EL (cell line): Measurements from ENCODE around the gene SLC46A2.
A peak's percentile ranks its signal among the peaks of the same experiment; 100 is the strongest.

Experiments used
- DNase-seq: peaks from one replicate; pipeline ENCODE4 v3.0.0-alpha.2; 2016

The SLC46A2 gene, protein sequence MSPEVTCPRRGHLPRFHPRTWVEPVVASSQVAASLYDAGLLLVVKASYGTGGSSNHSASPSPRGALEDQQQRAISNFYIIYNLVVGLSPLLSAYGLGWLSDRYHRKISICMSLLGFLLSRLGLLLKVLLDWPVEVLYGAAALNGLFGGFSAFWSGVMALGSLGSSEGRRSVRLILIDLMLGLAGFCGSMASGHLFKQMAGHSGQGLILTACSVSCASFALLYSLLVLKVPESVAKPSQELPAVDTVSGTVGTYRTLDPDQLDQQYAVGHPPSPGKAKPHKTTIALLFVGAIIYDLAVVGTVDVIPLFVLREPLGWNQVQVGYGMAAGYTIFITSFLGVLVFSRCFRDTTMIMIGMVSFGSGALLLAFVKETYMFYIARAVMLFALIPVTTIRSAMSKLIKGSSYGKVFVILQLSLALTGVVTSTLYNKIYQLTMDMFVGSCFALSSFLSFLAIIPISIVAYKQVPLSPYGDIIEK

DNA sequence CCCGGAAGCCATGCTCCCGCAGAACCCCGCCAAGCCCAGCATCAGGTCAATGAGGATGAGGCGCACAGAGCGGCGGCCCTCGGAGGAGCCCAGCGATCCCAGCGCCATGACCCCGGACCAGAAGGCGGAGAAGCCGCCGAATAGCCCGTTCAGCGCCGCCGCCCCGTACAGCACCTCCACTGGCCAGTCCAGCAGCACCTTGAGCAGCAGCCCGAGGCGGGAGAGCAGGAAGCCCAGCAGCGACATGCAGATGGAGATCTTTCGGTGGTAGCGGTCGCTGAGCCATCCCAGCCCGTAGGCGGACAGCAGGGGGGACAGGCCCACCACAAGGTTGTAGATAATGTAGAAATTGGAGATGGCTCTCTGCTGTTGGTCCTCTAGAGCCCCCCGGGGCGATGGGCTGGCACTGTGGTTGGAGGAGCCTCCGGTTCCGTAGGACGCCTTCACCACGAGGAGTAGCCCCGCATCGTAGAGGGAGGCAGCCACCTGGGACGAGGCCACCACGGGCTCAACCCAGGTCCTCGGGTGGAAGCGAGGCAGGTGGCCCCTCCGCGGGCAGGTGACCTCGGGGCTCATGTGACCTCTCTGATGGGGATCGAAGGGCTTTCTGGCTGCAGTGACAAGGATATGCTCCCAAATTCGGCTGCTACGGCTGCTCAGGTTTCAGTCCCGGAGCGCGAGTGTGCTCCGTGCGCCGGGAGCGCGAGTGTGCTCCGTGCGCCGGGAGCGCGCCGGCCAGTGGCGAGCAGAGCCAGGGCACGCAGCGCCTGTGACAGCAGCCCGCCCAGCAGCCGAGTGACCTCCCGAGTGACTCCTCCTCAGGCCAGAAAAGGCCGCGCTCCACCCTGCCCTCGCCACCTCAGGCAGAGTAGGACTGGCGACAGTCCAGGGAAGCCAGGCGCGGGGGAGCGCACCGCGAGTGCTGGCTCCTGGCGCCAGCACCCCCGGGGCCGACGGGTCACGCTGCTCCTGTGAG, at the start of gene SLC46A2:
Gene SLC46A2, minus strand, starts transcription at position 771 of the 976 bp plus-strand sequence. Its CDS starts 195 bp downstream, at position 576.
- peak; percentile 26 for DNase-seq

DNA sequence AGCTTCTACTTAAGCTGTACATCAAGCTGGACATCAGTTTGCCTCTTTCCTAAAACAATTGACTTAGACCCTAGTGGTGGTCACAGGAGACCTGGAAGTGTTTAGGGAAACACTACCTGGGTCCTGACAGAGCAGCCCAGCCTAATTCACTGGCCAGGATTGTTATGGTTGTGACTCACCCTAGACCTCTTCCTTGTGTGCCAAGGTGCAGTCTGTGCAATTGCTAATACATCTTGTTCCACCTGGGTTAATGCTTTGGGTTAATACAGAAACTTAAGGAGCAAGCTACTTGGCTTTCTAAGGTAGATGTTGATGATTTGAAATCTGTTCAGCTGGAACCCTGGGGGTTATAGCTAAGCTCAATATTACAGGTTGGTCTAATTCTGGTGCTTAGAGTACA, 48.7 kb upstream of the SLC46A2 start:
- DNase-seq: no peak

DNA sequence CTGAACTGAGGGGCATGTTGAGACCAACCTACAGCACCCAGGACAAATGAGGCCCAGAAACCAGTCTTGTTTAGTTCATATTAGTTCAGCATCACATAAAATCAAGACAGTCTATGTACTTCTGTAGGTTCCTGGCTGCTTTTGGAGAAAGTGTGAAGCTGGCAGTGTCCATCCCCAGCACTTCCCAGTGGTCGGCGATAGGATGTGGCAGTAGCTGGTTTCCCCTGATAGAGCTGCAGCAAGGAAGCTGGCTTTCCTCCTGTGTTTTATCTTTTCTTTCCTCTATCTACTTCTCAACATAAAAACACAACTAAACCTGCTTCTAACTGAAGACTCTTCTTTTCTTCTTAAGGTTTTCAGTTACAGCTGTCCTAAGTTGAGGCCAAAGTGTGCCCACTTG, 43.0 kb upstream of the SLC46A2 start:
- DNase-seq: no peak

DNA sequence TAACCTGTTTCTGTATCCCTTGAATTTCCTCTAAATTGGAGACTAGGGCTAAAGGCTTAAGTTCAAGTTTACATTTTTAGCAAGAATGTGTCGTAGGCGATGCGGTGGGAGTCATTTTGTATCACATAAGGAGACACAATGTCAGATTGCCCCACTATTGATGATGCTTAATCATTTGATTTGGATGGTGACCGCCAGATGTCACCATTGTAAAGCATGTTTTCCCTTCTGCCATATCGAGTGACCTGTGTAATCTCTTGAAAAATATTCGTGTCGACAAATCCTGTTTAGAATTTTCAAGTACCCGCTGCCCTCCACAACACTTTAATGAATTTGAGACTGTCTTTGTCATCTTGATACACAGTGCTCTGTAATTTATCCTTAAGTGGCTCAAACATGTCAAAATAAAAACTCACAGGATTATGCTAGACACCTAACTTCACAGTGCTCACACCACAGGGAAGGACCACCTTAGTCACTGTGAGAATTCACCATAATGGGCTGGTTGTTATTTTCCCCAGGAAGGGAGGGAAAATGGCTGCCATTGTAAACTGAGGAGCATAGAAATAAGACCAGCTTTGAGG, 34.5 kb upstream of the SLC46A2 start:
- DNase-seq: peak; percentile 37

DNA sequence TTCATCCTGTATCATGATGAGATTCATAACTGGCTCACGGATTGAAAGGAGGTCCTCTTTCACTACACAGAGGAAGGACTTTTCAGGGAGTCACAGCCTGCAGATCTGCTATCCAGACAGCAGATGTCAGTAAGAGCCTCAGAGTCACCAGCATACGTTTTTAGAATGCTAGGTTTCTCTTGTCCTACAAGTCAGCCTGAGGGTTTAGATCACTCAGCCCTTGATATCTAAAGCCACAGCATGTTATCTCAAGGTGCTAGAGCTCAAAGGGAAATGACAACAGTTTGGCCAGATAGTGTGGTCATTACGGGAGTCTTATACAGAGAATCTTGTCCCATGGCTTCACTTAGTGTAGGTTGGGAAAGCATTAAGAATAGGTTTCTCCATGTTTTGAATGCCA, 30.9 kb upstream of the SLC46A2 start:
- DNase-seq: peak; percentile 45

DNA sequence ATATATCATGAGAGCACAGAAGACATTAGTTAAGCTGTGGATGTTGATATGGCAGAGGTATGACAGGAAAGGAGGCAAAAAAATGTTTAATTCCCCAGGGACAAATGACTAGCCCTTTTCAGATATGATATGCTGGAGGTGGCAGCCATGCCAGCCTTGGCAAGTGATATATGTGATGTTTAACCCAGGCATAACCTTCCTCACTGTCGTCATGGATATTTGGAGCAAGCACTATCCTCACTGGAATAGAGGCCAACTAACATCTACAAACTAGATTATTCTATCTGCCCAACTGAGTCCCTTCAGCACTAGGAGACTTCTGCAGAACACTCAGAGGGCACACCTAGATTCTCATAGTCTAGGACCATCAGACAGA, 27.3 kb upstream of the SLC46A2 start:
- no peak for DNase-seq

DNA sequence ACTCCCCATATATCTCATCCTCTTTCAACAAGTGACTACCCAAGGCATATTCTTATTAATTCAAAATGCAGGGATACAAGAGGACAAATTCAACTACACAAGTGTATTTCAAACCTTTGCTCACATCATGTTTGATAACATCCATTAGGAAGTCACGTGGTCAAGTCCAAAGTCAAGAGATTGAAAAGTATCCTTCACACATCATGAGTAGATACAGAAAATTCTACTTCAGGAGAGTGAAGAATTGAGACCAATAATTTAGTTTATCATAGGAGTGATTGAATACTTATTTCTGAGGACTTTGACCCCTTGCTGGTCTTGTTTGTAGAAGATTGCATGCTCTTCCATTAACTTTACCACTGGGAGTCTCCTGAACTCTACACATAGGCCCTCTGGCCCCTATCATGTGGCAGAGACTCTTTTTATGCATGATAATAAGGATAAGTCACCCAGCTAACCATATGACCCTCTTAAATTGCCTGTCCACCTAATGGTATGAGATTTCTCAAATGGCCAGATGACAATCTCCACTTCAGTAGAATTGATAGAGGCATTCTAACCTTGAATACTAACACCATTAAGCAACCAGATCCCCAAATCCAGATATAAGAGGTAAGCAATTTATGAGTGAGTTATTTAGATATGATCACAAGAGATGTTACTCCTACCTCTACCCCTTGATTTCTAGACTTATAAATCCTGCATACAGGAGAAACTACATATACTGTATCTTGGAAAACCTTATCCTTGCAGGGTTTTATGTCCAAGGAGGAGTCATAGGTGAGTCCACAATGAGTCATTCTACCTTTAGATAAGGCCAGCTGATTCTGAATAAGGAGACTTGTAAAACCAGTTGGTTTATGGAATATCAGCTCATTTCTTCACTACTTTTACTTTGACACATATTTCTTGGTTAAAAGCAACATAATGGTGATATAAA, 26.6 kb upstream of the SLC46A2 start:
- no peak for DNase-seq

DNA sequence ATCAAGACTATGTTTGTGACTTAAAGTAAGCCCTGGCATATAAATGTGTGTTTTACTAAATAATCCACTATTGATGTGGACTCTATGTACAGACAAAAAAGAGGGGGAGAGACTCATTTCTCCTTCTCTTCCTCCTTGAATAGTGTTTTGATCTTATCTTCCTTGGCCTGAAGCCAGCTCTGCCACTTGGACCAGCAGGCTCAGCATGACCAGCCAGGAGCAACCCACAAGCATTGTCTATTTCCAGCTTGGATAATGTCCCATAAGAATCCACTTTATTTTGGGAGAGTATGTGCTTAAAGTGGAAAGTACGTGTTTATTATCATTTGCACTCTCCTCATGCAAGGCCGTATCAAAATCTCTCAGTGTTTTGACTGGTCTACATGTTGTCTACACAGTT, 23.8 kb upstream of the SLC46A2 start:
- DNase-seq: no peak

DNA sequence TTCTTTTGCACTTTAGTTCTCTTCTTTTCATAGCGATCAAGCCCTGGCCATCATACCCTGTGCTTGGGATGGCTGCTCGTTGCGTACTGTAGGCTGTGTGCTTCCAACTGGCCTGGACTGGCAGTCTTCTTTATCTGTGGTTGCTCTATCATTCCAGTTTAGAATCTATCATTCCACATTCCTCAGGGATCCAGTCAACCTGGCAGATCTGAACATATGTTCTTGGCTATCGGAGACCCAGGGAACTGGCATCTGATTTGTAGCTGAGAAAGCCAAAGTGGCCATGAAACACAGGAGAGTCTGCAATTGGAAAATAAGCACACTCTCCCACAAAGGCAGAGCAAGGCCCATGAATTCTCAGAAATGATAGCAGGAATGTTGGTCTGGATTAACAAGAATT, 22.6 kb upstream of the SLC46A2 start:
- DNase-seq: no peak

DNA sequence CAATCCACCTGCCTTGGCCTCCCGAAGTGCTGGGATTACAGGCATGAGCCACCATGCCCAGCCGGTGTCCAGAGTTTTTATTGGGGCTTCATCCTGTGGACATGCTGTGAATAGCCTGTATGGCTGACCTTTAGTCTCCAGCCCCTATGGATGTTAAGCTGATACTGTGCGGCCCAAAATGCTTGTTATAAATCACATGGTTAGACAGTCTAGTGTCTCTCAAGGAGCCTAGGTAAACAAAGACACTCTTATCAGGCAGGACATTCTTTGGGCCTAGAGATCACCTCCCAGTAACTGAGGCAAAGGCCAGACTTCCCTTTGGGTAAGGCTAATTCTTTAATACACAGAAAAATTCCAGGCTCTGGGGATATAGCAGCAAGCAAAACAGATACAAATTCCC, 22.0 kb upstream of the SLC46A2 start:
- DNase-seq: no peak

DNA sequence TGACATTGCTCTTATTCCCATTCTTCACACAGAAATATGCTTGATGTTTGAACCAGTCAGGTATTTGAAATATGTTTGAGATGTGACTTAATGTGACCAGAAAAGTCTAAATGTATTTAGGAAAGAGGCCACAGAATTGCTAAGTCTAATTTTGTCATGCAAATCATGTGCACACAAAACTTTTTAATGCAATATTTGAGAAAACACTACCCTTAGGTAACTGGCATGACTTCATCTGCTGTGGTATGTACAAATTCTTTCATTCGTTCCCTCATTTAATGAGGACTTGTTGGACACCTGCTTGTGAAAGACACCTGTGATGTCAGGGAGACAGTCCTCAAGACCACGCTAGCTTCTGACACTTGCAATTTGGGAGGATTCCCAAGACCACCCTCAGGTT, 21.1 kb upstream of the SLC46A2 start:
- DNase-seq: no peak

DNA sequence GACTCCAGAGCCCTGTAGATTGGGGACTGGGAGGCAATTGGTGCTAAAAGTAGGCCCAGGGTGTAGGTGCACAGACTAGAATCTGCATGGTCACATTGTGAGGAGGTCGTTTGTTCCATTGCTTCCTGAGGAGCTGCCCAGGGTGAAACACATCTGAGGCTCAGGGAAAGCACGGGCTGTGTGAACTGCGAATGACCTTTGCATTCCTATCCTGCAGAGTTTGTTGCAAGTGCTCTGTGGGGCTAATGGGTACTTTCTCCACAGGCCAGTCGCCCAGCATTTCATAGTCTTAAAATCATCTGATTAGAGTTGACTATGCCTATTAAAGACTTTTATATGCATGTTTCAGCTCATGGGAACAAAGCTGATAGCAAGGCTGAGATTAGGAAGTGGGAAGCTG, 14.4 kb upstream of the SLC46A2 start:
- DNase-seq: no peak

DNA sequence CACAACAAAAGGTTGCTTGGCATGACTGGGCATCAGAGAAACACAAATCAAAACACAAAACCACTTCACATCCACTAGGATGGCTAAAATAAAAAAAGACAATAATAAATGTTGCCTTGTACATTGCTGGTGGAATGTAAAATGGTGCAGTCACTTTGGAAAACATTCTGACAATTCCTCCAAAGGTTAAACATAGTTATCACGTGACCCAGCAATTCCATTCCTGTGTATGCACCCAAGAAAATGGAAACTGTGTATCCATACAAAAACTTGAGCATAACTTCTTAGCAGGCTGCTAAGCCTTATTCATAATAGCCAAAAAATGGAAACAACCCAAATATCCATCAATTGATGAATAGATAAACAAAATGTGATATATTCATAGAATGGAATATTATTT, 10.2 kb upstream of the SLC46A2 start:
- DNase-seq: no peak

DNA sequence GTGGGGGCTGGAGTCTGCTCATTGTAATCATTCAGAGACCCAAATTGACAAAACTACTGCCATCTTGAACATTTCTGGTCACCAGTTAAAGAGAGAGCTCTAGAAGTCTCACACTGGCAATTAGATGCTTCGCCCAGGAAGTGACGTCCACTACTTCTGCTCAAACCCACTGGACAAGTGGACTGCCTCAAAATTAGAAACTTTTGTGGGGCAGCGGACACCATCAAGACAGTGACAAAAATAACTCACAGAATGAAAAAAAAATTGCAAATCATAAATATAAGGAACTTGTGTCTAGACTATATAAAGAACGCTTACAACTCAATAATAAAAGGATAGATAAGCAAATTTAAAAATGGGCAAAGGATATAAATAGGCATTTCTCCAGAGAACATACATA, 9.8 kb upstream of the SLC46A2 start:
- DNase-seq: no peak

DNA sequence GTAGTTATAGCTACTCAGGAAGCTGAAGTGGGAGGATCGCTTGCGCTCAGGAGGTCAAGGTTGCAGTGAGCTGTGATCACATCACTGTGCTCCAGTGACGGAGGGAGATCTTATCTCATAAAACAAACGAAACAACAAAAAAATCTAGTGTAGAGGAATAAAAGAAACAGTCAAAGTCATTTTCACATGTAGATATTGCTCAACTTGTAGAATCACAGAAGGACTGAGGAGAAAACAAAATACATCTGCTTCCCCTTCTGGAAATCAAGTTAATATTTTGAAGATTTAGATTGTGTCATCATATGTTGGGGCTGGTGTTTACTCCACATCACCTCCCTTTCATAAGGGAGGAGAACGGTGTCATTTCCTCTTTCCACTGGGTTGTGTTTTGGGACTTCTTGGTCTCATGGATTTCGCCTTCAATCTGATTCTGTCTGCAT, 8.2 kb upstream of the SLC46A2 start:
- DNase-seq: no peak

DNA sequence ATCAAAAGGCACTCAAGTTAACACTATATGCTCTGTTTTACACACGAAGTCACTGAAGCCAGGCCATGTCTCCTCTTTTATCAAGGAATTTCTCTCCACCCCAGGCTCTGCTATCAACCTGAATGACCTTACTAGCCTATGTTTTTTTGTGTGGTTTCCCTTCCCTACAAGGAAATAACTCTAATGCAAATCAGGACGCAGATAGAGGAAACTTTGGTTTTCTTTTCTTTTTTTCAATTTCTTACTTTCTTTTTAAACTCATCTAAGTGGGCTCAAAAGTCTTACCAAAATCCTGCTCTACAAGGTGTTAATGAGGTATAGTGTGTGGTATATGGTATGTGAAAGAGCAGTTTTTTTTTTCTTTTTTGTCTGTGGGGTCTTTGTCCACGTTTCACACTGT, 5.5 kb upstream of the SLC46A2 start:
- no peak for DNase-seq

DNA sequence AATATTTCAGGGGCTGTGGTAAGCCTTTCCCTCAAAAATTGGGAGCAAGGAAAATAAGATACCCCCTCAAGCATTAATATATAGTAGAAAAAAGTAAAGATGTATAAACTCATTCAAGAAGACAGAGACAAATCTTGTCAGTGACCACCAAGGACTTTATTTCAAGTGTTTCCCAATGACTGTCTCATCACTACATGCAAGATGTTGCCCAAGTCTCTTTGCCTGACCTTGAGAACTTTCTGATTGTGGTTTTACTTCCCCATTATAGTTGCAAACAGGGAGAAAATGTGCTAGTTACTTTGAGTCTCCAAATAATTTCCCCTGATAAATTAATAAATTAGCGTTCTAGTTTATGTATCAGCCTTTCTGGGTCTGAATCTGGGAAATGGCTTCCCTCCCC, 4.0 kb upstream of the SLC46A2 start:
- DNase-seq: no peak

DNA sequence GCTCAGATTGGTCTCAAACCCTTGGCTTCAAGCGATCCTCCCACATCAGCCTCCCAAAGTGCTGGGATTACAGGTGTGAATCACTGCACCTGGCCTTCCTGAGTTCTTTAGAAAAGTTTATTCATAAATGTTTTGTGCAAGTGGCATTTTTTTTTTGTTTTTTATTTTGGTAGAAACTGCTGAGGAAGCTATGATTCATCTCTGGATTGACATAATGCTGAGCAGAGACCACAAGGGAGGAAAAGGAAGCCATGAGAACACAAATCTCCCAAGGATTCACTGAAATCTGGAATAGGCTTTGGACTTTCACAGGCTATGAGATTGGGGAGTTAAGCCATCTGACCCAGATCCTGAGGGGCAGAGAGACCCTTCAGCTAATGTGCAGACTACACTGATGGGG, 3.4 kb upstream of the SLC46A2 start:
- DNase-seq: no peak

DNA sequence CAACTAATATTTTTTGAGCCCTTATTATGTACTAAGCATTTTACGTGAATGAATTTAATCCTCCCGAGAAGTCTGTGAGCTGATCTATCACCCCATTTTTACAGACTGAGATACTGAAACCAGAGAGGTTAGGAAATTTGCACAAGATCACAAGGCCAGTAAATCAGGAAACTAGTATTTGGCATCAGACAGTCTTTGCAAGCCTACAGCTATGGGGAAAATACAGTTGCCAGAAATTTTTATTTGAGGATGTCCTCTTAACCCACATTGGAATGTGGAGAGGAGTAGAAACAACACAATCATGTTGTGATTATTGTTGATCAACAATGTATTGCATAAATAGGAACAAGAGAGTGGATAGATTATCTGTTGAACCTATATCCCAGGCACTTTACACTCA, 2.3 kb upstream of the SLC46A2 start:
- DNase-seq: no peak

DNA sequence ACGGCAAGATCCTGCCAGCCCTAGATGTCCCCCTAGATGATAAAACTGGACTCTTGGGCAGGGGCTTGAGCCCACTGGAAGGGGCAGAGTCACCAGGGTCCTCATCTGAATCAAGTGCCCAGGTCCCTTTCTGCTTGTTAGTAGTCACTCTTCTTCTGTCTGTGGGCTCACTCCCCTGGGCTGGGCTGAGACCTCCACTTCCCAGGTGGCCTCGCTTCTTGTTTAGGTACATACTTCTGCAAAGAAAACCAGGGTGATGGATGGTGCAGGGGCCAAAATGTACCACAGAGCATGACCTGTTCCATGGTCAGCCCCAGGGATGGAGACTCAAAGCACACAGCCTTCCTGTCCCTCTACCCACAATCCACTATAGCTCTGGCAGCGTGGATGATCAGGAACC, 845 bp upstream of the SLC46A2 start:
- DNase-seq: no peak

DNA sequence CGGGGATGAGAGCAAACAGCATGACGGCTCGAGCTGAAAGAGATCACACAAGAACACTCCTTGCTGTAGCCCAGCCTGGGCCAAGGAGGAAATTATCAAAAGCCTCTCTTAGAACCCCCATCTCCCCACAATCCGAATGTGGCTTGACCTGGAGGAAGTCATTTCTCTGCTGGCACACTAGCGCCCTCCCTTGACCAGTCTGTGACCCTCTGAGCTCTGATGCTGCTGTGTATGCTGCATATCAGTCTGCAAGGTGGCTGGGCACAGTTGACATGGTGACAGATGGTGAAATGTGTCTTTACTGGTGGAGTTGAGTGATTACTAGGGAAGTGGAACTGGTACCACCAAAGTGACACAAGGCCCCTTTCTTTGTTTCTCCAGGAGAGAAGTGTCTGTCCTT, 3.3 kb downstream of the SLC46A2 start:
- DNase-seq: no peak

DNA sequence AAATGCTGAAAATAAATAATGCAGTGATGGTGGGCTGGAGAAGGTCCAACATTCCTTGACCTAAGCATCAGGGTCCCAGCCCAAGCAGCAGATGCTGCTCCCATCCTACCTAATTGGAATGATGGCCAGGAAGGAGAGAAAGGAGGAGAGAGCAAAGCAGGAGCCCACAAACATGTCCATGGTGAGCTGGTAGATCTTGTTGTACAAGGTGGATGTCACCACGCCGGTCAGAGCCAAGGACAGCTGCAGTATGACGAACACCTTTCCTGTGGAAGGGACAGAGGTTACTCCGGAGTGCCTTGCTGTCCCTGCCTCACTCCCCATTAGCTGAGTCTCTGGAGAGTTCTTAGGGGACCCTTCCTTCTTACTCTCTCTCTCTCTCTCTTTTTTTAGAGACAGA, 4.3 kb downstream of the SLC46A2 start:
- DNase-seq: no peak
